Measurements from ENCODE around the gene CACNB2. TPM values are rescaled to one million over a fixed set of nuclear protein-coding genes. Genes with fewer than 3 reads are reported as not detected.

CACNB2 gene
- total RNA-seq, 1 donor from 2014 or later = 4.9 TPM

- no peaks in the 10 kb centered on the region for H3K36me3 Mint-ChIP-seq (ENCODE audit: insufficient read depth)
- no peak overlapping the region for H3K27ac Mint-ChIP-seq
- no peak for TF ChIP-seq CTCF (IDR thresholded peaks at IDR 0.05; ENCODE audit: unreplicated experiment)
- no peaks in the 10 kb centered on the region for H3K4me1 Mint-ChIP-seq (ENCODE audit: low read depth)
- H3K27me3 Mint-ChIP-seq = peaks cover 35% of the 10 kb centered on the region
- H3K9me3 Mint-ChIP-seq (ENCODE audit: low read depth) = no peaks in the 10 kb centered on the region
- DNase-seq (ENCODE audit: low spot score, unreplicated experiment) = no peak
- H3K4me3 Mint-ChIP-seq (ENCODE audit: low read depth) = no peak overlapping the region
These were observed 5.3 kb upstream of the CACNB2 start for GRCh38 chr10:18134921-18135320.

GRCh38 chr10:18136073-18136791 is 4.0 kb upstream of the CACNB2 start:
- peaks cover under 1% of the 10 kb centered on the region for H3K4me1 Mint-ChIP-seq (ENCODE audit: low read depth)
- DNase-seq (ENCODE audit: low spot score, unreplicated experiment) = no peak
- H3K27ac Mint-ChIP-seq = no peak overlapping the region
- H3K27me3 Mint-ChIP-seq = peaks cover 36% of the 10 kb centered on the region
- H3K4me3 Mint-ChIP-seq (ENCODE audit: low read depth) = no peak overlapping the region
- no peaks in the 10 kb centered on the region for H3K36me3 Mint-ChIP-seq (ENCODE audit: insufficient read depth)
- H3K9me3 Mint-ChIP-seq (ENCODE audit: low read depth) = no peaks in the 10 kb centered on the region
- no peak for TF ChIP-seq CTCF (IDR thresholded peaks at IDR 0.05; ENCODE audit: unreplicated experiment)

GRCh38 chr10:18137111-18137510 is 3.1 kb upstream of the CACNB2 start:
- no peak overlapping the region for H3K27ac Mint-ChIP-seq
- no peaks in the 10 kb centered on the region for H3K36me3 Mint-ChIP-seq (ENCODE audit: insufficient read depth)
- peaks cover 8% of the 10 kb centered on the region for H3K4me1 Mint-ChIP-seq (ENCODE audit: low read depth)
- H3K27me3 Mint-ChIP-seq = peaks cover 45% of the 10 kb centered on the region
- DNase-seq (ENCODE audit: low spot score, unreplicated experiment) = no peak
- H3K4me3 Mint-ChIP-seq (ENCODE audit: low read depth) = no peak overlapping the region
- H3K9me3 Mint-ChIP-seq (ENCODE audit: low read depth) = no peaks in the 10 kb centered on the region
- TF ChIP-seq CTCF (IDR thresholded peaks at IDR 0.05; ENCODE audit: unreplicated experiment) = no peak

- Mint-ChIP-seq H3K27me3 (peaks cover 50% of the 10 kb centered on the region), H3K4me1 (ENCODE audit: low read depth) (peaks cover 10% of the 10 kb centered on the region), H3K36me3 (ENCODE audit: insufficient read depth) (no peaks in the 10 kb centered on the region), H3K4me3 (ENCODE audit: low read depth) (peak overlapping the region; percentile 81), H3K9me3 (ENCODE audit: low read depth) (no peaks in the 10 kb centered on the region), H3K27ac (peak overlapping the region; percentile 61)
- TF ChIP-seq CTCF (IDR thresholded peaks at IDR 0.05; ENCODE audit: unreplicated experiment) = no peak
- DNase-seq (ENCODE audit: low spot score, unreplicated experiment) = no peak
These were observed 977 bp downstream of the CACNB2 start for GRCh38 chr10:18140957-18141845.

GRCh38 chr10:18142151-18142550 is 1.9 kb downstream of the CACNB2 start:
- Mint-ChIP-seq H3K27ac (no peak overlapping the region), H3K4me1 (ENCODE audit: low read depth) (peaks cover 10% of the 10 kb centered on the region), H3K36me3 (ENCODE audit: insufficient read depth) (no peaks in the 10 kb centered on the region), H3K4me3 (ENCODE audit: low read depth) (peak overlapping the region; percentile 81), H3K27me3 (peaks cover 43% of the 10 kb centered on the region), H3K9me3 (ENCODE audit: low read depth) (no peaks in the 10 kb centered on the region)
- DNase-seq (ENCODE audit: low spot score, unreplicated experiment) = no peak
- TF ChIP-seq CTCF (IDR thresholded peaks at IDR 0.05; ENCODE audit: unreplicated experiment) = no peak

All from progenitor cell of endocrine pancreas (in vitro differentiated cells).